ENCODE results near the gene TMIGD1. TPM values are rescaled to one million over a fixed set of nuclear protein-coding genes. Genes with fewer than 3 reads are reported as not detected.

Gene TMIGD1
- total RNA-seq, 8 experiments from 2014 or later, result not detected

DNA sequence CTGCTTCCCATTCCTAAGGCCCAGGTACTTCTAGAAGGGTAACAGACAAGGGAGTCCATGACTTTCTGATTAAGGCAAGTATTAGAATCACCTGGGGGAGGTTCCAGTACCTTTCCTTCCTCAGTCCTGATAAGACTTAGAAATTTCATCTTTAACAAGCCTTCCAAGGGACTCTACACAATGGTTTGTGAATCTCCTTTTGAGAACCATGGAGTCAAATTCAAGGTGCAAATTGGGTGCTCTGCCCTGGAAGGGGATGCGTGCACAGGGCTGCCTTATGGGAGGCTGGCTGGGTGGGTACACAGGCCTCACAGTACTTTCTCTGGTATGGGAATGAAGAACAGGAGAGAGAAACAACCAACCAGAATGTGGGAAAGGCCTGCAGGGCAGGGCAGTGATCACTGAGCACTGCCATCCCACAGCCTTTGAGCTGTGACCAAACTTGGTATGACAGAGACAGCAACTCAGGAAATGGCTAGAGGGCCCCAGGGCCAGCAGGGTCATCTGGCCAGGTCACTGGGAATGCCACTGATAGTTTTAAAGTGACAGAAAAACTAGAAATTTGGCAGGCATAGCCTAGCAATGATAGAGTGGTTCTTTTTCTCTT is 3.6 kb upstream of the TMIGD1 start:
- in situ Hi-C loops (cut with MboI; ENCODE audit: low pct_unique_long_range_greater_than_20kb in 2 of 9, low sequenced_read_pairs in 9 of 9, unreplicated experiment in 9 of 9), result no loop called here
- no peak for ATAC-seq (replicated peaks in 6 of 8)

DNA sequence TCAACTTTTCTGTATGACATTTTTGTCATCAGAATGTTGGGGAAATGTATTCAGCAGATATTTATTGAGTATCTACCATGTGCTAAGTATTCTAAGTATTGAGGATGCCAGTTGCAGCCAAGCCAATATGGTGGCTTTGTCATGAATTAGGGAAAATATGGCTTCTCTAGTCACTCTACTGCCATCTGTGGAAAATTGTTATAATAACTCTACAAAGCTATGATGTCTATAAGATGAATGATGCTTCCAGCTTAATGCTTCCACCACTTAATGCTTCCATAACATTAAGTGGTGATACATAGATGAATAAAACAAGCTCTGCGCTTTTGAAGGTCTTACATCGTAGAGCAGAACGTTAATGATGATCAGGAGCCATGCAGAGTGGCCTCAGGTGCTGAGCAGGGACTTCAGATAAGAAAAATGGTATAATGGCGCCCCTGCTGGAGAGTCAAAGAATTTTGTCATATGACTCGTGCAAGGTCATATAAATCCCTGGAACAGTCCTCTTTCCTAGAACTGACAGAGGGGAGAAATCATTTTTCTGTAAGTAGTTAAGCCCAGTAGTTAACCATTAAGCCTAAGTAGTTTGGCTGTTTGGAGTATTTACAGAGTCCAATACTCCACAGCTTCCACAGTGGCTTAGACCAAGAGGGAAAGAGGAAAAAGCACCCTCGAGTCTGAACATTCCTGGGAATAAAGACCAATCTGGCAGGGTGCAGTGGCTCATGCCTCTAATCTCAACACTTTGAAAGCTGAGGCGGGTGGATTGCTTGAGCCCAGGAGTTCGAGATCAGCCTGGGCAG is 2.7 kb upstream of the TMIGD1 start:
- no peak overlapping the region for H3K27ac ChIP-seq
- 8 to 100% (median 56%) methylated on average over 1 to 6 of the region's 8 CpGs; no CpG with 5 or more reads in 1 of the 10 experiments for WGBS, 10 experiments
- H3K4me1 ChIP-seq (replicated peaks in 1 of 2), result peaks cover 0 to 6% of the 10 kb centered on the region in 2 donors
- no peak overlapping the region for H3K4me3 ChIP-seq
- in situ Hi-C loops (cut with MboI; ENCODE audit: low pct_unique_long_range_greater_than_20kb in 2 of 9, low sequenced_read_pairs in 9 of 9, unreplicated experiment in 9 of 9), result no loop called here
- peak in 4 of 8 experiments; percentile 18 to 63 (median 60) for ATAC-seq (replicated peaks in 6 of 8)

More for the DNA sequence above, 3.6 kb upstream of the TMIGD1 start:
- Histone ChIP-seq H3K4me1 (replicated peaks in 1 of 2) (peaks cover 0 to 6% of the 10 kb centered on the region in 2 donors), H3K4me3 (no peak overlapping the region), H3K27ac (no peak overlapping the region)
- 86 to 100% (median 94%) methylated on average over 1 of the region's 1 CpG; no CpG with 5 or more reads in 6 of the 10 experiments for WGBS, 10 experiments

DNA sequence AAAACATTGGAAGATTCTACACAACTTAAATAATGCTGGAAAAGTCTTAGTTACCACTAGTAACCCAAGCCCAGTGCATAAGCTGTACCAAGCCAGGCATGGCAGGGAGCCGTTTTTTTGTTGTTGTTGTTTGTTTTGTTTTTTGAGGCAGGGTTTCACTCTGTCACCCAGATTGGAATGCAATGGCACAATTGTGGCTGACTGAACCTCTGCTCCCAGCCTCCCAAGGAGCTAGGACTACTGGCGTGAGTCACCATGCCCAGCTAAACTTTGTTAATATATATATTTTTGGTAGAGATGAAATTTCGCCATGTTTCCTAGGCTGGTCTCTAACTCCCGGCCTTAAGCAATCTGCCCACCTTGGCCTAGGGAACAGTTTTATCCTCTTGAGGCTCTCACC is 564 bp upstream of the TMIGD1 start:
- no peak for ATAC-seq (replicated peaks in 6 of 8)
- WGBS, 10 experiments, result 0 to 100% (median 87%) methylated on average over 1 to 3 of the region's 4 CpGs
- Histone ChIP-seq H3K4me3 (no peak overlapping the region), H3K4me1 (replicated peaks in 1 of 2) (no peaks in the 10 kb centered on the region), H3K27ac (no peak overlapping the region)
- in situ Hi-C loops (cut with MboI; ENCODE audit: low pct_unique_long_range_greater_than_20kb in 2 of 9, low sequenced_read_pairs in 9 of 9, unreplicated experiment in 9 of 9), result no loop called here

DNA sequence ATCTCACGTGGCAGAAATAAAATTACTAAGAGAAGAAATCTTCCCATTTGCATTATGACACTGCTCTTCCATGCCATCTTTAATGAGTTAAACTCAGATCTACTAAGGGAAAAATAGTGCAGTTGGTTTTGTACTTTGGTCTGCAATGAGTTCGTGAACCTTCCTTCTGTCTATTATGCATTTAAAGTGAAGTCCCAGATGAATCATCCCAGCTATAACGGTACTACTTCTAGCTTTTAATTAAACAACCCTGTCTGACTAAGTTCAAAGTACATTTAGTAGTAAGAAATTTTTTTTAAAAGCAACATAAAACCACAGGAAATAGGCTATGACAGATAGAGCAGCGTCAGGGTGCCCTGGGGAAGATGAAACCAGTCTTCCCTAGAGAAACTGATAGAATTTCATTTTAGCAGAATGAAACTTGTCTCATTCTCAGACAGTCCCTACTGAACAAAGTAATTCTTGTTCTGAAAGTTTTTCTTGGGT is 1.8 kb downstream of the TMIGD1 start:
- in situ Hi-C loops (cut with MboI; ENCODE audit: low pct_unique_long_range_greater_than_20kb in 2 of 9, low sequenced_read_pairs in 9 of 9, unreplicated experiment in 9 of 9), result no loop called here
- Histone ChIP-seq H3K4me1 (replicated peaks in 1 of 2) (no peaks in the 10 kb centered on the region), H3K27ac (no peak overlapping the region), H3K4me3 (no peak overlapping the region)
- 9 to 100% (median 77%) methylated on average over 1 to 4 of the region's 4 CpGs for WGBS, 10 experiments
- peak in 2 of 8 experiments; percentile 17 to 26 for ATAC-seq (replicated peaks in 6 of 8)

DNA sequence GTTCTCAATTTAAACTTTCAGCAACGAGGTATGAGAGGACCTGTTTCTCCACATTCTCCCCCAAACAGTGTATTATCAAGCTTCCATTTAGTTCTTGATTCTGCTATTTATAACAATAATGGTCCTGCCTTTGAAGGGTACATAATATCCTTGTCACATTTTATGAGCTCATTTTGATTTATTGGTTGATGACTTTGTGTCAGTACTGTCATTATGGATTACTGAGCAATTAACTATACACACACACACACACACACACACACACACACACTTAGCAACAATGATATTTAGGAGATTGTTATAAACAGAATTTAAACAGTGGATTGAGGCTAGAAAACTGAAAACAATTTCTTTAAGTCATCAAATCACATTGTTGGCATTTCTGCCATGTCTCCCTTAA is 7.0 kb downstream of the TMIGD1 start:
- 0 to 67% (median 22%) methylated on average over 1 of the region's 1 CpG; no CpG with 5 or more reads in 3 of the 10 experiments for WGBS, 10 experiments
- in situ Hi-C loops (cut with MboI; ENCODE audit: low pct_unique_long_range_greater_than_20kb in 2 of 9, low sequenced_read_pairs in 9 of 9, unreplicated experiment in 9 of 9), result no loop called here

DNA sequence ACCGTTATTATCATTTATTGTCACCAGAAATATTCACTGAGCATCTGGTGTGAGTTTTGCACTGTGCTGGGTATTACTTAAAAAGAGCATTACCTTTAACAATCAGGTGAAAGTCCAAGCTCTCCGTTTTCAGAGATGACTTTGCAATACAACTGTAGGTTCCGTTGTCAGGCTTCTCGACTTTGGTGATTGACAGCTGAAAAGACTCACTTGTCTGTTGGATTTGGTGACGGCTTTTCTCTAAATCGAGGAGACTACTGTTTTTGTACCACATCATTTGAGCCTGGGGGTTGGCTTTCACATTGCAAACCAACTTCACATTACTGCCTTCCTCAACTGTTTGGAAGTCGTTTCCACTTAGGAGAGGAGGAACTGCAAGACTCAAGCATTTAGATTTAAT is 9.1 kb downstream of the TMIGD1 start:
- 40 to 85% (median 74%) methylated on average over 1 to 7 of the region's 7 CpGs for WGBS, 10 experiments

More for the DNA sequence above, 7.0 kb downstream of the TMIGD1 start:
- no peak overlapping the region for H3K4me3 ChIP-seq
- no peak overlapping the region for H3K27ac ChIP-seq
- peak in 3 of 8 experiments; percentile 43 to 62 (median 61) for ATAC-seq (replicated peaks in 6 of 8)
- H3K4me1 ChIP-seq (replicated peaks in 1 of 2), result peaks cover 0 to 3% of the 10 kb centered on the region in 2 donors

DNA sequence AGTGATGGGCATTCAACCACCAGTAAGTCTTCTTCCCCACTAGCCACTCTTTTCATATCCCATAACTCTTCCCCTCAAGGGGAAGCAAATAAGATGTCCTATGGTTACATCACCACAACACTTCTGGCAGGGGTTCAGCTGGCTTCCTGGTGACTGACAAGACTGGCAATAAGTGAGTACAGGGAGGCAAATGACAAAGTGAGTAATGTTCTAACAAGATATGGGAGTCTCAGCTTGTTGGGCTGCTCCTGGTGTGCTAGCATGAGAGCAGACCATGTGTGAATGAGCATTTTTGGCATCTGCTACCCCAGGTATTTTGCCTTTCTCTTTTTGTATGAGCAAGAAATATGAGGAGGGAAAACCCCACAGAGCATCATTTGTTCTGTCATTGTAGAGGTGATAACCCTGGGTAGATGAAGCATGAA is 9.9 kb downstream of the TMIGD1 start:
- peaks cover 0 to 3% of the 10 kb centered on the region in 2 donors for H3K4me1 ChIP-seq (replicated peaks in 1 of 2)
- peak in 4 of 8 experiments; percentile 12 to 44 (median 40) for ATAC-seq (replicated peaks in 6 of 8)
- in situ Hi-C loops (cut with MboI; ENCODE audit: low pct_unique_long_range_greater_than_20kb in 2 of 9, low sequenced_read_pairs in 9 of 9, unreplicated experiment in 9 of 9), result no loop called here
- H3K4me3 ChIP-seq, result no peak overlapping the region
- no peak overlapping the region for H3K27ac ChIP-seq

More for the DNA sequence above, 9.1 kb downstream of the TMIGD1 start:
- Histone ChIP-seq H3K4me3 (no peak overlapping the region), H3K27ac (no peak overlapping the region), H3K4me1 (replicated peaks in 1 of 2) (peaks cover 0 to 3% of the 10 kb centered on the region in 2 donors)
- ATAC-seq (replicated peaks in 6 of 8), result no peak
- in situ Hi-C loops (cut with MboI; ENCODE audit: low pct_unique_long_range_greater_than_20kb in 2 of 9, low sequenced_read_pairs in 9 of 9, unreplicated experiment in 9 of 9), result no loop called here

DNA sequence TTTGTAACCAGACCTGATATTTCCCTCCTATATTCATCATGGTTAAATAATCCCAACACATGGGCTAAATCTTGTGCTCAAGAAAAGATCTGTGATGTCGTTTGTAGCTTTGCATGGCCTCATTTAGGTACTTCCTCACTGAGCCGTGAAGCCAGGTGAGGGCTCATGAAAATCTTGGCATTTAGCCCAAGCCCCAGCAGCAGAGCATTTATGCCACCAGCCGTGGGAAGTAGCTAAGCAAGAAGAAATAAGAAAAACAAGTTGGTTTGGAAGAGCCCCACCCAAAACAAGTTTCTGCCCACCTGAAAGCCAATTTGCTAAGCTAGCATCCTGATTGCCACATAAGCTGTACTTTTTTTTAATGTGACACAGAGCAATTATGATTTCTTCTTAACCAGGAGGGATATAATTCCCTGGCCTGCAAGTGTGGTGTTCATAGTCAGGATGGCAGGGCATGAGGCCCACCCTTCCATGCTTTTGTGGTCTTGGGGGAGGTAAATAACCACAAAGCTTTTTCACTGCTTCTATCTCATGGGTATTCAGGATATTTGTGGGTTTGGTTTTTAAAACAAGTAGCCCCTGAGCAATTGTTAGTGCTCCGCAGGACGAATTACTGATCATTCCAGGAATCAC is 10.5 kb downstream of the TMIGD1 start:
- in situ Hi-C loops (cut with MboI; ENCODE audit: low pct_unique_long_range_greater_than_20kb in 2 of 9, low sequenced_read_pairs in 9 of 9, unreplicated experiment in 9 of 9), result no loop called here
- Histone ChIP-seq H3K4me3 (no peak overlapping the region), H3K27ac (no peak overlapping the region), H3K4me1 (replicated peaks in 1 of 2) (peaks cover 0 to 3% of the 10 kb centered on the region in 2 donors)
- WGBS, 10 experiments, result 27 to 100% (median 71%) methylated on average over 1 to 5 of the region's 5 CpGs; no CpG with 5 or more reads in 1 of the 10 experiments
- ATAC-seq (replicated peaks in 6 of 8), result no peak

DNA sequence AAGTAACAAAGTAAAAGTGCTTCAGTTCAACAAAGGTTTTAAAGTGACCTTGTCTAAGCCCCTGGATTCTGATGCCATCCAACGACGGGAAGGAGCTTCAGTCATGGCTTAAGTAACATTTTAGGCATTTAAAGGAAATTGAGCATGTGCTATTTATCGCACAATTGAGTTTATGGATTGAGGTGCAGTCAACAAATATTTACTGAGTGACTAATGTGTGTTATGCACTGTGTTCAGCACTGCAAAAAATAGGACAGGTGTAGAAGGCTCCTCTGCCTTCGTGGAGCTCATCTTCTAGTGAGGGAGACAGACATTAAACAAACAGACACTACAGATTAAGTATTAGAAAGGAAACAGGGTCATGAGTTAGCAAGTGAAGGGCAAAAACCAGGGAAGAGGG is 12.5 kb downstream of the TMIGD1 start:
- in situ Hi-C loops (cut with MboI; ENCODE audit: low pct_unique_long_range_greater_than_20kb in 2 of 9, low sequenced_read_pairs in 9 of 9, unreplicated experiment in 9 of 9), result no loop called here
- ATAC-seq (replicated peaks in 6 of 8), result no peak
- 19 to 100% (median 75%) methylated on average over 1 to 4 of the region's 4 CpGs; no CpG with 5 or more reads in 1 of the 10 experiments for WGBS, 10 experiments
- no peak overlapping the region for H3K27ac ChIP-seq
- H3K4me1 ChIP-seq (replicated peaks in 1 of 2), result peaks cover 0 to 3% of the 10 kb centered on the region in 2 donors
- no peak overlapping the region for H3K4me3 ChIP-seq

DNA sequence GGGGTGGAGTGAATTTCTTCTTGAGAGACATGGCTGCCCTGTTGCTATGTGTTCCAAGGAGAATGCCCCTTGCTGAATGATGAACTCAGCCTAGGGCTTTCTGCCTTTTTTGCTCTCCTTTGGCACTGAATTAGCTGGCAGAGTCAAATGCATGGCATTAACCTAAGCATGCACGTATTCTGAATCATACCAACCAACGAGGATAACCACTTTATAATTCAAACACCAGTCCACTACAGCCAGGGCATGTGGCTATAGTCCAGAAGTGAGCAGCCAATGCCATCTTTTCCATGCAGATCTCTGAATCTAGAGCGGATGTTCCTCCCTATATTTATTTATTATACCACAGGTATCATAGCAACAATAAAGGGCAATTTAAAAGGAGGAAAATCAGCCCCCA is 15.7 kb downstream of the TMIGD1 start:
- no peak overlapping the region for H3K4me3 ChIP-seq
- in situ Hi-C loops (cut with MboI; ENCODE audit: low pct_unique_long_range_greater_than_20kb in 2 of 9, low sequenced_read_pairs in 9 of 9, unreplicated experiment in 9 of 9), result no loop called here
- H3K4me1 ChIP-seq (replicated peaks in 1 of 2), result no peaks in the 10 kb centered on the region
- ATAC-seq (replicated peaks in 6 of 8), result peak in 2 of 8 experiments; percentile 60 to 91
- WGBS, 10 experiments, result 20 to 100% (median 65%) methylated on average over 1 to 3 of the region's 3 CpGs; no CpG with 5 or more reads in 3 of the 10 experiments
- no peak overlapping the region for H3K27ac ChIP-seq

DNA sequence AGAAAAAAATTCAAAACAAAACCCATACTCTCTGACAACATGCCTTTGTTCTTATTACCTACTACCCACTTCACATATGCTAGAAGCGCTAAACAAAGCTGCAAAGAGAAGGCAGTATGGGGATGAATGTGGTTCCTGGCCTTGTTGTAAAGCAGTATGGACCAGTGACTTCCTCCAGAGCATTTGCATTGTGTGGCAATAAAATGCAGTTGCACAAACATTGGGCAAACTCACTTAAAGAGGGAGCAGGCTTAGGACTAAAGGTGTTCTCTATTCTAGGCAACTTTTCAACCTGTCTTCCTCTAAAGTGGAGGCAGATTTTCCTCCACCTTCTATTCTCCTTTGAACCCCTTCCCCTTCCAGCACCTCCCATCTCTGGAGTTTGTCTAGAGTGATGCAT is 17.1 kb downstream of the TMIGD1 start:
- H3K4me3 ChIP-seq, result no peak overlapping the region
- H3K27ac ChIP-seq, result no peak overlapping the region
- in situ Hi-C loops (cut with MboI; ENCODE audit: low pct_unique_long_range_greater_than_20kb in 2 of 9, low sequenced_read_pairs in 9 of 9, unreplicated experiment in 9 of 9), result no loop called here
- ATAC-seq (replicated peaks in 6 of 8), result no peak
- 83 to 100% (median 100%) methylated on average over 1 of the region's 1 CpG; no CpG with 5 or more reads in 4 of the 10 experiments for WGBS, 10 experiments
- no peaks in the 10 kb centered on the region for H3K4me1 ChIP-seq (replicated peaks in 1 of 2)

DNA sequence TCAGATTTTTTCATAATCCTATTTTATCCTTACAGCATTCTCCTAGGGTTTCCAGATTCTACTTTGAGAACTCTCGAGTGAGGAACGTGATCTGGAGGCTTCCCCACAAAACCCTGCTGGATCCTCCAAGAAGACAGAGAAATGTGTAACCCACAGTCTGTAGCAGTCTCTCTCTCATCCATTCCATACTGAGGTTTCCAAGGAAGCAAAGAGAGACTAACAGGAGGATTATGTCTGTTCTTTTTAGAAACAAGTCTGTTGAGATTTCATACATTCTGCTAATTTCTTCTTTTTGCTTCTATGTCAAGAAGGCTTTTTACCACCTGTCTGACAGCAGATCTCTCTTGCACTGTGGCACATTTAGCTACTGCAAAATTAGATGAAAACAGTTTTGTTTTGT is 18.8 kb downstream of the TMIGD1 start:
- Histone ChIP-seq H3K4me1 (replicated peaks in 1 of 2) (no peaks in the 10 kb centered on the region), H3K27ac (no peak overlapping the region), H3K4me3 (no peak overlapping the region)
- no peak for ATAC-seq (replicated peaks in 6 of 8)
- in situ Hi-C loops (cut with MboI; ENCODE audit: low pct_unique_long_range_greater_than_20kb in 2 of 9, low sequenced_read_pairs in 9 of 9, unreplicated experiment in 9 of 9), result no loop called here
- 26 to 83% (median 55%) methylated on average over 1 to 2 of the region's 2 CpGs; no CpG with 5 or more reads in 2 of the 10 experiments for WGBS, 10 experiments

DNA sequence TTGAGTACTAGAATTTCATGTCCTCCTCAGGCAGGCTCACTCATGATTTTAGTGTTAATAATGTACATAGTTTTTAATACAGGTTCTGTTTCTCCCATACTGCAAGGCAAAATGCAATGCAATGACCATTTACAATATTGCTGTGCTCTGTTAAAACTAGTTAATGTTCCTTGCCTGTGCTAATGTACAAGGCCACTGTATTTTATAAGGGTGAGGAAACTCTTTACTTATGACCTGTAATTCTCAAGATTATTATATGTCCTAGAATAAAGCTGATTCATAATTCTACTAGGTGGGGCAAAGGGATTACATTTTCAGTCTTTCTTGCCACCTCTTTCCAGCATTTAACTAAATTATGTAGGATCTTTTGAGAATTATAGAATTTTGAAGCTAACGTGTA is 19.4 kb downstream of the TMIGD1 start:
- in situ Hi-C loops (cut with MboI; ENCODE audit: low pct_unique_long_range_greater_than_20kb in 2 of 9, low sequenced_read_pairs in 9 of 9, unreplicated experiment in 9 of 9), result no loop called here

More for the DNA sequence above, 19.4 kb downstream of the TMIGD1 start:
- H3K4me3 ChIP-seq, result no peak overlapping the region
- no peak overlapping the region for H3K27ac ChIP-seq
- WGBS, 10 experiments, result 22 to 100% (median 90%) methylated on average over 1 of the region's 1 CpG; no CpG with 5 or more reads in 2 of the 10 experiments
- ATAC-seq (replicated peaks in 6 of 8), result no peak
- H3K4me1 ChIP-seq (replicated peaks in 1 of 2), result no peaks in the 10 kb centered on the region

Measured in motor neuron (in vitro differentiated cells).